Esophagus (tissue), 2 donors: Measurements from ENCODE around the gene SERPINB2. TPM values are rescaled to one million over a fixed set of nuclear protein-coding genes. Genes with fewer than 3 reads are reported as not detected.
"Not testable (repeated sequence)": the region's sequence is repeated elsewhere in the genome, so short reads cannot be mapped to it uniquely, and the experiment has no call there.

Experiments
- H3K27ac ChIP-seq, 2 donors: one replicate each; pipeline ENCODE4 v1.5.1; 2013; ENCODE audit warnings: low read depth in 2 of 2, mild to moderate bottlenecking in 2 of 2, inconsistent platforms in 1 of 2, low read length in 1 of 2, moderate library complexity in 1 of 2
- H3K27me3 ChIP-seq, 2 donors: one replicate each; pipeline ENCODE4 v1.6.1; 2013; ENCODE audit warnings: low read length in 2 of 2, control low read depth in 1 of 2, mild to moderate bottlenecking in 1 of 2; ENCODE audit not compliant: insufficient read depth in 2 of 2, control insufficient read depth in 1 of 2
- H3K36me3 ChIP-seq, 2 donors: one replicate each; pipeline ENCODE4 v1.6.1; 2013; ENCODE audit warnings: low read length in 1 of 2; ENCODE audit not compliant: control insufficient read depth in 2 of 2, insufficient read depth in 2 of 2
- H3K4me1 ChIP-seq, 2 donors: one replicate each; pipeline ENCODE4 v1.6.1; 2013; ENCODE audit warnings: low read length in 1 of 2; ENCODE audit not compliant: control insufficient read depth in 2 of 2, insufficient read depth in 2 of 2
- H3K4me3 ChIP-seq, 2 donors: one replicate each; pipeline ENCODE4 v1.5.1; 2013; ENCODE audit warnings: low read length in 2 of 2, mild to moderate bottlenecking in 2 of 2, low read depth in 1 of 2, moderate library complexity in 1 of 2
- H3K9me3 ChIP-seq, 2 donors: one replicate each; pipeline ENCODE4 v1.6.1; 2013; ENCODE audit warnings: mild to moderate bottlenecking in 2 of 2, low read depth in 1 of 2, low read length in 1 of 2, moderate library complexity in 1 of 2; ENCODE audit not compliant: control insufficient read depth in 2 of 2, insufficient read depth in 1 of 2
- WGBS, 2 donors: extraction: QIAGEN DNeasy Blood & Tissue Kit; methylation state at CpG; one replicate each; pipeline ENCODE4 v1.1.7; 2013; 5-methylcytosine and 5-hydroxymethylcytosine counted together
- polyA plus RNA-seq, 2 donors: library from polyadenylated mRNA; stranded (reverse); fragments of 200-250 nt; gene quantifications; one replicate each; pipeline ENCODE4 v1.2.3, GENCODE V29; 2013
- donor health status: healthy with polysubstance abuse.
- donor health status: Bipolar disorder and iron deficiency.

Gene SERPINB2
- polyA plus RNA-seq, 2 donors, result 186 to 241 TPM

- 87 to 88% methylated on average over 2 of the region's 2 CpGs for WGBS, 2 donors
- Histone ChIP-seq H3K27me3 (no peaks in the 10 kb centered on the region), H3K36me3 (no peaks in the 10 kb centered on the region), H3K27ac (no peak overlapping the region), H3K4me1 (no peaks in the 10 kb centered on the region), H3K4me3 (no peak overlapping the region), H3K9me3 (no peaks in the 10 kb centered on the region)
Measured at GRCh38 chr18:63922049-63922448, 34.5 kb downstream of the SERPINB2 start.

- 63 to 72% methylated on average over 1 of the region's 1 CpG for WGBS, 2 donors
Measured at GRCh38 chr18:63924551-63924950, 37.0 kb downstream of the SERPINB2 start.

GRCh38 chr18:63928331-63928730, 40.8 kb downstream of the SERPINB2 start:
- no peaks in the 10 kb centered on the region for H3K27me3 ChIP-seq
- H3K9me3 ChIP-seq, result no peaks in the 10 kb centered on the region
- WGBS, 2 donors, result 71 to 79% methylated on average over 8 of the region's 8 CpGs
- no peak overlapping the region for H3K27ac ChIP-seq
- H3K4me1 ChIP-seq, result no peaks in the 10 kb centered on the region
- no peak overlapping the region for H3K4me3 ChIP-seq
- no peaks in the 10 kb centered on the region for H3K36me3 ChIP-seq

More at GRCh38 chr18:63924551-63924950, 37.0 kb downstream of the SERPINB2 start:
- Histone ChIP-seq H3K36me3 (no peaks in the 10 kb centered on the region), H3K9me3 (no peaks in the 10 kb centered on the region), H3K27ac (no peak overlapping the region), H3K4me3 (no peak overlapping the region), H3K27me3 (no peaks in the 10 kb centered on the region), H3K4me1 (no peaks in the 10 kb centered on the region)

GRCh38 chr18:63929369-63929768, 41.9 kb downstream of the SERPINB2 start:
- H3K4me3 ChIP-seq, H3K36me3 ChIP-seq, H3K4me1 ChIP-seq, H3K27me3 ChIP-seq, H3K27ac ChIP-seq, H3K9me3 ChIP-seq: not testable (repeated sequence)

- WGBS, 2 donors, result 86 to 91% methylated on average over 3 of the region's 3 CpGs
- H3K36me3 ChIP-seq, result no peaks in the 10 kb centered on the region
- H3K4me3 ChIP-seq, result no peak overlapping the region
- no peak overlapping the region for H3K27ac ChIP-seq
- no peaks in the 10 kb centered on the region for H3K4me1 ChIP-seq
- no peaks in the 10 kb centered on the region for H3K9me3 ChIP-seq
- no peaks in the 10 kb centered on the region for H3K27me3 ChIP-seq
Measured at GRCh38 chr18:63930773-63931354, 43.4 kb downstream of the SERPINB2 start.

- no peaks in the 10 kb centered on the region for H3K36me3 ChIP-seq
- H3K4me1 ChIP-seq, result peaks cover 0 to 2% of the 10 kb centered on the region in 2 donors
- H3K9me3 ChIP-seq, result no peaks in the 10 kb centered on the region
- H3K27me3 ChIP-seq, result no peaks in the 10 kb centered on the region
- H3K27ac ChIP-seq, result peak overlapping the region in 1 of 2 donors; percentile 15
- H3K4me3 ChIP-seq, result peak overlapping the region; percentile 51 to 65
- 1 to 2% methylated on average over 48 to 54 of the region's 54 CpGs for WGBS, 2 donors
Measured at GRCh38 chr18:63936156-63936931, 48.8 kb downstream of the SERPINB2 start.

GRCh38 chr18:63936932-63937393, 49.5 kb downstream of the SERPINB2 start:
- peak overlapping the region; percentile 51 to 65 for H3K4me3 ChIP-seq
- WGBS, 2 donors, result 34 to 52% methylated on average over 19 of the region's 19 CpGs
- no peaks in the 10 kb centered on the region for H3K9me3 ChIP-seq
- no peaks in the 10 kb centered on the region for H3K27me3 ChIP-seq
- no peaks in the 10 kb centered on the region for H3K36me3 ChIP-seq
- no peak overlapping the region for H3K27ac ChIP-seq
- H3K4me1 ChIP-seq, result peaks cover 0 to 2% of the 10 kb centered on the region in 2 donors

- Histone ChIP-seq H3K36me3 (no peaks in the 10 kb centered on the region), H3K27ac (no peak overlapping the region), H3K4me1 (peaks cover 0 to 2% of the 10 kb centered on the region in 2 donors), H3K4me3 (no peak overlapping the region), H3K9me3 (no peaks in the 10 kb centered on the region), H3K27me3 (no peaks in the 10 kb centered on the region)
- 95 to 97% methylated on average over 8 of the region's 8 CpGs for WGBS, 2 donors
Measured at GRCh38 chr18:63940008-63940407, 52.5 kb downstream of the SERPINB2 start.

- H3K27ac ChIP-seq, H3K9me3 ChIP-seq, H3K27me3 ChIP-seq, H3K4me1 ChIP-seq, H3K36me3 ChIP-seq, H3K4me3 ChIP-seq: not testable (repeated sequence)
- WGBS, 2 donors, result 82 to 84% methylated on average over 17 of the region's 17 CpGs
Measured at GRCh38 chr18:63940543-63941050, 53.1 kb downstream of the SERPINB2 start.
